Pancreas (tissue), 10 donors: Measurements from ENCODE around the gene HOXA9. TPM values are rescaled to one million over a fixed set of nuclear protein-coding genes. Genes with fewer than 3 reads are reported as not detected.

ENCODE experiments used
- ATAC-seq, 4 donors: fragments of 200-7000 bp; cut with Tn5 transposase; one replicate each; pipeline versions ENCODE4 v1.8.0 to v1.9.1; 2020; ENCODE audit warnings: mild to moderate bottlenecking in 4 of 4, moderate library complexity in 4 of 4
- DNase-seq, 6 donors: peaks; one replicate each; pipeline ENCODE4 v3.0.0-alpha.2; 2020
- FAIRE-seq: peaks from 2 replicates; lab custom pipeline; 2012; peaks lifted over from hg19 to GRCh38; lab: Jason Lieb, UNC
- H3K27ac ChIP-seq, 4 donors: fragments of 200-600 bp; sonication (generic); 1 replicate in 3 of 4; 2 replicates in 1 of 4; pipeline versions ENCODE4 v1.5.0 to v1.8.0; 2020
- H3K27me3 ChIP-seq, 4 donors: fragments of 200-600 bp; one replicate each; pipeline ENCODE4 v1.8.0; 2021
- H3K36me3 ChIP-seq, 3 donors: fragments of 200-600 bp; sonication (generic) in 1 of 3; one replicate each; pipeline versions ENCODE4 v1.5.0 to v1.8.0; 2020 to 2021
- H3K4me1 ChIP-seq, 3 donors: fragments of 200-600 bp; one replicate each; pipeline ENCODE4 v1.8.0; 2021
- H3K4me3 ChIP-seq, 4 donors: fragments of 200-600 bp; sonication (generic) in 2 of 4; one replicate each; pipeline versions ENCODE4 v1.5.0 to v1.8.0; 2020 to 2021
- H3K9me3 ChIP-seq, 4 donors: fragments of 200-600 bp; one replicate each; pipeline ENCODE4 v1.8.0; 2021
- WGBS, 2 donors: extraction: QIAGEN DNeasy Blood & Tissue Kit; methylation state at CpG; one replicate each; pipeline ENCODE4 v1.1.7; 2013; 5-methylcytosine and 5-hydroxymethylcytosine counted together
- intact Hi-C, 3 donors: fragments of 100-400 bp; cut with DNase I; formaldehyde crosslinking; loops; one replicate each; pipeline versions ENCODE4 v1.11.1 to v1.14.2; 2022
- polyA plus RNA-seq, 2 donors: library from polyadenylated mRNA; stranded (reverse); fragments of 200-250 nt; gene quantifications; one replicate each; pipeline ENCODE4 v1.2.3, GENCODE V29; 2013
- total RNA-seq, 6 donors: library from RNA; stranded (reverse); fragmentation: NEBNext Ultra II Directional in 4 of 6; extraction: Animal tissue kit (Norgen Biotek cat#: 25700) in 4 of 6; gene quantifications; one replicate each; pipeline versions ENCODE4 v1.2.1 to v1.2.4, GENCODE V29; 2021 to 2023
- TF ChIP-seq, protein P1 (sequence below), 4 donors: fragments of 200-600 bp; sonication (generic) in 3 of 4; IDR thresholded peaks; one replicate each; pipeline versions ENCODE4 v1.5.0 to v1.8.0; 2021; ENCODE audit warnings: antibody characterized with exemption in 4 of 4
- donor health status: healthy with polysubstance abuse.
- donor health status: DM: no; HTN: no; CAD: no; lungs with moderate emphysema.
- donor health status: DM: no; HTN: no; CAD: no.
- donor health status: control.
- donor health status: control.
- donor health status: Bipolar disorder and iron deficiency.
- donor health status: DM: yes; HTN: yes; CAD: no.
- donor health status: DM: no; HTN: no; CAD: no.
- donor health status: DM: no; HTN: no; CAD: no.
- donor health status: DM: yes; HTN: yes; CAD: no.

HOXA9 gene
- total and polyA plus RNA-seq, 8 donors: 0.09 to 0.13 TPM; not detected in 6

DNA sequence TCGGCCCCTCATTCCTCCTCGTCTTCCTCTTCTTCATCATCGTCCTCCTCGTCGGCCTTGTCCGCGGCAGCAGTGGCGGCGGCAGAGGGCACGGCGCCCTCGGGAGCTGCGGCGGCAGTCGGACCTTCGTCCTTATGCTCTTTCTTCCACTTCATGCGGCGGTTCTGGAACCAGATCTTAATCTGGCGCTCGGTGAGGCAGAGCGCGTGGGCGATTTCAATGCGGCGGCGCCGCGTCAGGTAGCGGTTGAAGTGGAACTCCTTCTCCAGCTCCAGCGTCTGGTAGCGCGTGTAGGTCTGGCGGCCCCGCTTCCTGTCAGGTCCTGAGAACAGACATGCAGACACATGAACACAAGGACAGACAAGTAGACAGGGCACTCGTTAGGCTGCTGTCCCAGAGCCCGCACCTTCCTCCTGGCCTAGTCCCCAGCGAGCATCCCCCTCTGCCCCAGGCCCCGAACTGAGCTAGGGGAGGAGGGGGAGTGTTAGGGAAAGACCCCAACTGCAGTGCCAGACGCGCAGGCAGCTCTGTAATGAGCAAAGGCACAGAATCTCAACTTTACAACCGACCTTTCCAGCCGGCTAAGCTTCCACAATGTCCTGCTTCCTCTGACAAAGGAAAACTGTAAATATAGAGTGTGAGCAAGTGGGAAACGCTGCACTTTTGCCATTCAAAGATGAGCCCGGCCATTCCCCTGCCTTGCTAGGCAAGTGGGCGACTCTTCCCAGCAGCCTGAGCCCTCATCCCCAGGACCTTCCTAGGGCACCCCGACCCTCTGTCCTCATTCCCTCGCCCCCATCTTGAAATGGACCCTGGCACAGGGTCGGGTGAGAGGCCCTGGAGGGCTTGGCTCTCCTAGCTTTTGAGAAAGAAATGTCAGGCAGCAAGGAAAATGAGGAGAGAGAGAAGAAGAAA lies 10.2 kb downstream of the HOXA9 start:
- peaks cover 19 to 81% (median 39%) of the 10 kb centered on the region in 4 donors for H3K27me3 ChIP-seq
- WGBS, 2 donors: 11 to 12% methylated on average over 48 of the region's 48 CpGs
- TF ChIP-seq, protein P1, sequence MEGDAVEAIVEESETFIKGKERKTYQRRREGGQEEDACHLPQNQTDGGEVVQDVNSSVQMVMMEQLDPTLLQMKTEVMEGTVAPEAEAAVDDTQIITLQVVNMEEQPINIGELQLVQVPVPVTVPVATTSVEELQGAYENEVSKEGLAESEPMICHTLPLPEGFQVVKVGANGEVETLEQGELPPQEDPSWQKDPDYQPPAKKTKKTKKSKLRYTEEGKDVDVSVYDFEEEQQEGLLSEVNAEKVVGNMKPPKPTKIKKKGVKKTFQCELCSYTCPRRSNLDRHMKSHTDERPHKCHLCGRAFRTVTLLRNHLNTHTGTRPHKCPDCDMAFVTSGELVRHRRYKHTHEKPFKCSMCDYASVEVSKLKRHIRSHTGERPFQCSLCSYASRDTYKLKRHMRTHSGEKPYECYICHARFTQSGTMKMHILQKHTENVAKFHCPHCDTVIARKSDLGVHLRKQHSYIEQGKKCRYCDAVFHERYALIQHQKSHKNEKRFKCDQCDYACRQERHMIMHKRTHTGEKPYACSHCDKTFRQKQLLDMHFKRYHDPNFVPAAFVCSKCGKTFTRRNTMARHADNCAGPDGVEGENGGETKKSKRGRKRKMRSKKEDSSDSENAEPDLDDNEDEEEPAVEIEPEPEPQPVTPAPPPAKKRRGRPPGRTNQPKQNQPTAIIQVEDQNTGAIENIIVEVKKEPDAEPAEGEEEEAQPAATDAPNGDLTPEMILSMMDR (IDR thresholded peaks at IDR 0.05): no peak
- no peaks in the 10 kb centered on the region for H3K9me3 ChIP-seq
- peaks cover 0 to 10% (median 0%) of the 10 kb centered on the region in 3 donors for H3K4me1 ChIP-seq
- intact Hi-C loops: loop anchor here in 1 of 3 donors (10.0 kb wide), 1 partner anchor 1300 kb away; no protein-coding TSS in a partner anchor
- no peak for ATAC-seq
- H3K4me3 ChIP-seq: no peak overlapping the region
- peak in 5 of 6 donors; percentile 1 to 61 (median 6) for DNase-seq
- FAIRE-seq: no peak
- no peaks in the 10 kb centered on the region for H3K36me3 ChIP-seq
- no peak overlapping the region for H3K27ac ChIP-seq

GRCh38 chr7:27154369-27154768 lies 11.0 kb downstream of the HOXA9 start:
- no peaks in the 10 kb centered on the region for H3K36me3 ChIP-seq
- no peaks in the 10 kb centered on the region for H3K9me3 ChIP-seq
- no peak overlapping the region for H3K4me3 ChIP-seq
- no peak for ATAC-seq
- no peak for FAIRE-seq
- H3K27me3 ChIP-seq: peaks cover 19 to 77% (median 37%) of the 10 kb centered on the region in 4 donors
- 17 to 20% methylated on average over 10 of the region's 10 CpGs for WGBS, 2 donors
- TF ChIP-seq, protein P1 (IDR thresholded peaks at IDR 0.05): no peak
- intact Hi-C loops: loop anchor here in 1 of 3 donors (10.0 kb wide), 1 partner anchor 1300 kb away; no protein-coding TSS in a partner anchor
- peak in 3 of 6 donors; percentile 1 to 50 (median 11) for DNase-seq
- peaks cover 0 to 10% (median 0%) of the 10 kb centered on the region in 3 donors for H3K4me1 ChIP-seq
- H3K27ac ChIP-seq: no peak overlapping the region

DNA sequence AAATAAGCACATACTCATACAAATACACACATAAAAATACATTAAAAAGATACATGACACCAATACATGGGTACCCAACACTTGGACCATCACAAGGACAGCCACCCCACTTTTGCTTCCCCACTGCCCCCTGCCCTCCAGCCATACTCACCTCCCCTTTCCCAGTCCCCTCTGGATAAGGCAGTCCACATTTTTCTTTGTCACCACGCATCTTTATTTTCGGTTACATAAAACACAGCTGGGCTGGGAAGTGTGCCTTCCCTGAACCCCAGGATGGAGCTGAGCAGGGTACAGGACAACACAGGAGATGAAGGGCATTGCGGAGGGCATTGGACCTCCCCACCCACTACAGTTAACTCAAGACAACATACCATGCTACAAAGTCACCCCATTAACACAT lies 11.8 kb downstream of the HOXA9 start:
- Histone ChIP-seq H3K36me3 (no peaks in the 10 kb centered on the region), H3K4me3 (no peak overlapping the region), H3K4me1 (peaks cover 0 to 10% (median 0%) of the 10 kb centered on the region in 3 donors), H3K9me3 (no peaks in the 10 kb centered on the region), H3K27me3 (peaks cover 16 to 74% (median 37%) of the 10 kb centered on the region in 4 donors), H3K27ac (no peak overlapping the region)
- no peak for FAIRE-seq
- WGBS, 2 donors: 24 to 34% methylated on average over 3 of the region's 3 CpGs
- peak in 2 of 6 donors; percentile 0 to 2 for DNase-seq
- intact Hi-C loops: loop anchor here in 1 of 3 donors (10.0 kb wide), 1 partner anchor 1299 kb away; no protein-coding TSS in a partner anchor
- no peak for ATAC-seq
- TF ChIP-seq, protein P1 (IDR thresholded peaks at IDR 0.05): no peak

- Histone ChIP-seq H3K36me3 (no peaks in the 10 kb centered on the region), H3K4me3 (no peak overlapping the region), H3K4me1 (peaks cover 0 to 12% (median 0%) of the 10 kb centered on the region in 3 donors), H3K27me3 (peaks cover 19 to 76% (median 36%) of the 10 kb centered on the region in 4 donors), H3K27ac (no peak overlapping the region), H3K9me3 (no peaks in the 10 kb centered on the region)
- WGBS, 2 donors: 16 to 20% methylated on average over 16 to 22 of the region's 22 CpGs
- ATAC-seq (no peak), DNase-seq (peak in 4 of 6 donors; percentile 0 to 60 (median 26)), FAIRE-seq (no peak)
- TF ChIP-seq, protein P1 (IDR thresholded peaks at IDR 0.05): no peak
- intact Hi-C loops: loop anchor here in 1 of 3 donors (10.0 kb wide), 1 partner anchor 1298 kb away; no protein-coding TSS in a partner anchor
These were observed 12.4 kb downstream of the HOXA9 start for GRCh38 chr7:27152816-27153442.
